K562 (cell line): ENCODE measurements around the gene SFXN2. TPM values are rescaled to one million over a fixed set of nuclear protein-coding genes. Genes with fewer than 3 reads are reported as not detected.

Experiments
- CREBBP ChIP-seq: IDR thresholded peaks from one replicate; pipeline ENCODE4 v1.6.1; 2012; ENCODE audit warnings: low read depth, mild to moderate bottlenecking, control low read depth, inconsistent platforms, low read length
- ETS1 ChIP-seq: conservative IDR thresholded peaks from 2 replicates; pipeline ENCODE4 v1.6.1; 2011; ENCODE audit warnings: low read depth, mild to moderate bottlenecking, low read length; ENCODE audit not compliant: control insufficient read depth
- FIP1L1 ChIP-seq: fragments of 200-400 bp; formaldehyde crosslinking; IDR thresholded peaks from 2 replicates; pipeline ENCODE4 v1.6.1; 2018; ENCODE audit warnings: mild to moderate bottlenecking, low read depth, low read length; ENCODE audit not compliant: poor library complexity, severe bottlenecking
- MNT ChIP-seq, 2 experiments: fragments of 450-650 bp; conservative IDR thresholded peaks; 2 replicates each; pipeline ENCODE4 v1.6.1; 2017; ENCODE audit warnings: mild to moderate bottlenecking in 2 of 2, moderate library complexity in 2 of 2
- REST ChIP-seq, 2 experiments: fragments of 450-650 bp; formaldehyde crosslinking in 1 of 2; IDR thresholded peaks; 2 replicates each; pipeline versions ENCODE4 v1.4.0 to v1.6.1; 2014 to 2020; ENCODE audit warnings: mild to moderate bottlenecking in 2 of 2, borderline replicate concordance in 1 of 2, low read depth in 1 of 2
- SMARCA4 ChIP-seq: fragments of 450-650 bp; IDR thresholded peaks from 2 replicates; pipeline ENCODE4 v1.6.1; 2016
- TAF9B ChIP-seq: fragments of 450-650 bp; IDR thresholded peaks from 2 replicates; pipeline ENCODE4 v1.6.1; 2018; ENCODE audit warnings: mild to moderate bottlenecking; ENCODE audit not compliant: partially characterized antibody
- ZNF511 ChIP-seq: sonication (generic); formaldehyde crosslinking; IDR thresholded peaks from 2 replicates; pipeline ENCODE4 v1.8.0; 2022; ENCODE audit warnings: mild to moderate bottlenecking, missing genetic modification reagents
- polyA plus RNA-seq, 8 experiments: library from polyadenylated mRNA; depleted of rRNA in 4 of 8; stranded (reverse) in 5 of 8; unstranded in 3 of 8; fragments of >200 nt; fragmentation: Nextera tagmentation in 2 of 8; fragmentation: Illumina TruSeq in 1 of 8; extraction: Ambion mirVana in 2 of 8; extraction: Trizol in 1 of 8; gene quantifications; 2 replicates each; pipeline versions ENCODE4 v1.2.1 to v1.2.3, GENCODE V29; 2011 to 2014; ENCODE audit warnings: inconsistent platforms in 1 of 8, missing spikeins in 1 of 8
- total RNA-seq, 7 experiments: library from RNA; depleted of rRNA in 6 of 7; stranded (reverse); fragments of >200 nt in 6 of 7; fragmentation: Illumina TruSeq in 2 of 7; extraction: Trizol in 2 of 7; gene quantifications; 2 replicates each; pipeline versions ENCODE4 v1.2.1 to v1.2.3, GENCODE V29; 2011 to 2021; ENCODE audit warnings: low replicate concordance in 1 of 7
- TF ChIP-seq, protein P1 (sequence below): fragments of 200-800 bp; sonication (Bioruptor generic); IDR thresholded peaks from 2 replicates; pipeline ENCODE4 v1.6.1; 2017; ENCODE audit warnings: missing genetic modification characterization, missing compliant biosample characterization
- TF ChIP-seq, protein P2 (sequence below): sonication (generic); formaldehyde crosslinking; IDR thresholded peaks from 2 replicates; pipeline ENCODE4 v1.8.0; 2022; ENCODE audit warnings: missing genetic modification reagents, mild to moderate bottlenecking, borderline replicate concordance

SFXN2 gene
- total and polyA plus RNA-seq, 9 of the 15 experiments (the other 6 are each of a cell fraction or from before 2014, with no cell fraction given), result 7.3 to 23.8 (median 15.7) TPM

DNA sequence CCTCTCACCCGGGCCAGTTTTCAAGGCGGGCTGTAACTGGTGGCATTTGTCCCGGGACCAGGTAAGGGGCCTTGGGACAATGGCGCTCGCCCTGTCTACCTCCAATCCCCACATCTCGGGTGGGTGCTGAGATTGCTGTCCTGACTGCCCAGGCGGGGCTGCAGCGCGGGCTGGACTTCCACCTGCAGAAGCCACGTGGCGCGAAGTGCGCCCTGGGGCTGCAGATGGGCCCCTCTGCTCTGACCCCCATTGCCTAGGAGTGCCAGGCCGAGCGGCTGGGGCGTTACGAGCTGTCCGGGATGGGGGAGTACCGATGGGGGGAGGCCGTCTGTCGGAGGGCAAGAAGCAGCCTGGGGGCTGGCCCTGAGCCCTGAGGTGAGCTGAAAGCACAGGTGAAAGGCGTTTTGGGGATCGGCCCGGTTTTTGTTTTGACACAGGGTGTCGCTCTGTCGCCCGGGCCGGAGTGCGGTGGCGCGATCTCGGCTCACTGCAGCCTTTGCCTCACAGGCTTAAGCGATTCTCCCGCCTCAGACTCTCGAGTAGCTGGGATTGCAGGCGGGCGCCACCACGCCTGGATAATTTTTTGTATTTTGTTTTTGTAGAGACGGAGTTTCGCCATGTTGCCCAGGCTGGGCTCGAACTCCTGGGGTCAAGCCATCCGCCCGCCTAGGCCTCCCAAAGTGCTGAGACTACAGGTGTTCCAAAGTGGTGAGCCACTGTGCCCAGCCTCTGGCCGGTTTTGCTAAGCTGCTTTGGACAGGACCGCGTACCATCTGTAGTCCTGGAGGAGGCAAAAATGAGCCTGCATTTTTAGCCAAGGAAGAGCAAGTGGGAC is at the start of gene SFXN2 (continued):
- no peak for TF ChIP-seq REST (IDR thresholded peaks at IDR 0.05; ENCODE audit: borderline replicate concordance)
- TF ChIP-seq REST (CRISPR knock-in tag; IDR thresholded peaks at IDR 0.05; ENCODE audit: low read depth), result no peak
- peak; percentile 16; the same call in 1 of the 2 replicates for TF ChIP-seq SMARCA4
- TF ChIP-seq FIP1L1, result peak; percentile 56
- peak; percentile 99 for TF ChIP-seq MNT (conservative IDR thresholded peaks at IDR 0.05)
- peak; percentile 59 for TF ChIP-seq TAF9B
- TF ChIP-seq, protein P1, sequence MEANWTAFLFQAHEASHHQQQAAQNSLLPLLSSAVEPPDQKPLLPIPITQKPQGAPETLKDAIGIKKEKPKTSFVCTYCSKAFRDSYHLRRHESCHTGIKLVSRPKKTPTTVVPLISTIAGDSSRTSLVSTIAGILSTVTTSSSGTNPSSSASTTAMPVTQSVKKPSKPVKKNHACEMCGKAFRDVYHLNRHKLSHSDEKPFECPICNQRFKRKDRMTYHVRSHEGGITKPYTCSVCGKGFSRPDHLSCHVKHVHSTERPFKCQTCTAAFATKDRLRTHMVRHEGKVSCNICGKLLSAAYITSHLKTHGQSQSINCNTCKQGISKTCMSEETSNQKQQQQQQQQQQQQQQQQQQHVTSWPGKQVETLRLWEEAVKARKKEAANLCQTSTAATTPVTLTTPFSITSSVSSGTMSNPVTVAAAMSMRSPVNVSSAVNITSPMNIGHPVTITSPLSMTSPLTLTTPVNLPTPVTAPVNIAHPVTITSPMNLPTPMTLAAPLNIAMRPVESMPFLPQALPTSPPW (CRISPR knock-in tag), result 0 out of 2 replicates have a peak, but pooled peaks have one; percentile 27
- peak; percentile 54; the same call in 1 of the 2 replicates for TF ChIP-seq ZNF511 (CRISPR knock-in tag)
- TF ChIP-seq, protein P2, sequence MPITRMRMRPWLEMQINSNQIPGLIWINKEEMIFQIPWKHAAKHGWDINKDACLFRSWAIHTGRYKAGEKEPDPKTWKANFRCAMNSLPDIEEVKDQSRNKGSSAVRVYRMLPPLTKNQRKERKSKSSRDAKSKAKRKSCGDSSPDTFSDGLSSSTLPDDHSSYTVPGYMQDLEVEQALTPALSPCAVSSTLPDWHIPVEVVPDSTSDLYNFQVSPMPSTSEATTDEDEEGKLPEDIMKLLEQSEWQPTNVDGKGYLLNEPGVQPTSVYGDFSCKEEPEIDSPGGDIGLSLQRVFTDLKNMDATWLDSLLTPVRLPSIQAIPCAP, result 0 out of 2 replicates have a peak, but pooled peaks have one; percentile 81
- no peak for TF ChIP-seq CREBBP
- 0 out of 2 replicates have a peak, but pooled peaks have one; percentile 20 for TF ChIP-seq ETS1
